Renal cortical epithelial cell (primary cell): Measurements from ENCODE around the gene FAM241B. TPM values are rescaled to one million over a fixed set of nuclear protein-coding genes. Genes with fewer than 3 reads are reported as not detected.

Experiments used
- DNase-seq: peaks from one replicate; pipeline ENCODE4 v3.0.0-alpha.2; 2011; ENCODE audit warnings: low read depth
- total RNA-seq: library from RNA; depleted of rRNA; stranded (reverse); fragments of >200 nt; gene quantifications from 2 replicates; pipeline ENCODE4 v1.2.3, GENCODE V29; 2014

FAM241B gene
- total RNA-seq, 1 donor from 2014 or later: 2.9 TPM

DNA sequence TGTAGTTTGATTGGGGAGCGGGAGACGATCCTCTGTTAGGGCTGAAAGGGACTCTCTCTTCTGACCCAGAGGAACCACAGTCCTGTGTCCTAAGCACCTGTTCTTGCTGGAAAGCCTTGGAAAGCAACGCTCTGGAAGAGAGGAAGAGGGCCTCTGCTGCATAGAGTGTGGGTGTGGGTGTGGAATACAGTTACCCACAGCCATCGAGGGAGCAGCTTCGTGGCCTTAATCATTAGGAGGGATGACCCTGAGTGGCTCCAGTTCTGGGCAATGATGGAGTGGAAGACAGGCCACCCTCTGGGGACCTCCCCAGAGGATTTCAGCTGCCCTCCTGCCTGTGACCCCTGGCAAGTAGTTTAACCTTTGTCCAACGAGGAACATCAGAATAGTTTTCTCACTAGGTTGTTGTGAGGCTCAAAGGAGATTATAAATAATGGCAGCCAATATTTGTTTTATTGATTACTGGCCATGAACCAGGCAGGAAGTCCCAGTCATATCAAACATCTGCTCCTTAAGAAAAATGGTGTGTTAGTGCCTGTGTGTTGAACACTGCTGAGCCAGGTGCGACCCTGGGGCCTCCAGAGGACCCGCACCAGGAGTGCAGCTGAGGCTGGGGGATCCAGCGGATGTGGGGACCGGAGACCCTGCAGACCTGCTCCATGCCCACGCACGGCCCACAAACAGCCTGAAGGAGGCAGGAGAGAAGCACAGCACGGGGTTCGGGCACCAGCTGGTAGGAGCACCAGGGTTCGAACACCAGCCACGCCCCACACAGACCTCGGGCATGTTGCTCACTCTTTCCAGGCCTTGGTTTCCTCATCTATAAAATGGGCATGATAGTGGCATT lies 35.6 kb downstream of the FAM241B start:
- no peak for DNase-seq

DNA sequence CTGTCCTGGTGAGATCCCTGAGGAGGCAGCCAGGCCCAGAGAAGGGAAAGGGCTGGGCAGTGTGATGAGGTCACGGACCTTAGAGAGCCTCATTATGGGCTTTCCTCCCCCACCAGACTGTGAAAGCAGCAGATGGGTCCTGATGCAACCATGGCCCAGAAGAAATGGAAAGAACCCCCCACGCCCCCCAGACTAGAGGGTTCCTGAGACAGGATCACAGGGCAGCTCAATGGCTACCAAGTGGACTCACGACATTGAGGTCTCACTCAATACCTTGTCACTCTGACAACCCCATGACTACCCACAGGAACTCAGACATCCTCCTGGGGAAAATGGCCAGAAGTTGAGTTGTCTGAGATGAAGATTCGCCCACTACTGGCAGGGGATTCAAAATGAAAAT lies 36.7 kb downstream of the FAM241B start:
- DNase-seq: no peak

DNA sequence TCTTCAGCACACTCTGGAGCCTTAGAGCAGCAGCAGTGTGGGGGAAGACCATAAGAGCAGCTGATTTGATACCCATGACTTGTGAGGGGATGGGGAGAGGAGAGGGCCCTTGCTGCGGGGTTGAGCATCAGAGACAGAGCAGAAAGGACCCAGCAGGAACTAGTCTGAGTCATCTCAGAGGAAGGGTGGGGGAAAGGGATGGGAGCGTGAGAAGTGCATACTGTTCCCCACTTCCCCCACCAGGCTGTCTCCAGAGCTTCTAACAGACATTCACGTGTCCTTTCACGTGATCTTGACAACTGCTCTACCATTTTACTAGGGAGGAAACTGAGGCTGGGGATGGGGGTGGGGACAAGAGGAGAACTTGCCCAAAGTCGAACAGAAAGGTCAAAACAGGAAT lies 38.7 kb downstream of the FAM241B start:
- no peak for DNase-seq

- no peak for DNase-seq
Measured at GRCh38 chr10:69669409-69669808, 39.4 kb downstream of the FAM241B start.

DNA sequence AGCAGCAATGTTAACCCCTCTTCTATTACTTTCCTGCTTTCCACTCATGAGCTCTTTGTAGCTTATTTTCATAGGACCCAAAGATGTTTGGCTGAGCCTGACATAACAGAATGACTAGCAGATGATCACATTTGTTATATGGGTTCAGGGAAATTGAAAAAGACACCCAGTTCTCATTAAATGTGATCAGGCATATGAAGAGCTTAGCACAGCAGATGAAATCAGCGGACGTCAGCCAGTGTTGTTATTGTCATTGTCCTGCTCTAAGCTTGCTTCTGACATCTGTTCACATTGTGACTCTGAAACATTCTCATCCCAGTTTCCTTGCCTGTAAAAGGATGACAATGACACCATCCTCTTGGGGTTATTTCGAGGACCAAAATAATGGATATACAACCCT lies 43.5 kb downstream of the FAM241B start:
- DNase-seq: no peak

- no peak for DNase-seq
Measured at GRCh38 chr10:69674786-69675185, 44.7 kb downstream of the FAM241B start.

- DNase-seq: no peak
Measured at GRCh38 chr10:69676301-69676700, 46.3 kb downstream of the FAM241B start.

DNA sequence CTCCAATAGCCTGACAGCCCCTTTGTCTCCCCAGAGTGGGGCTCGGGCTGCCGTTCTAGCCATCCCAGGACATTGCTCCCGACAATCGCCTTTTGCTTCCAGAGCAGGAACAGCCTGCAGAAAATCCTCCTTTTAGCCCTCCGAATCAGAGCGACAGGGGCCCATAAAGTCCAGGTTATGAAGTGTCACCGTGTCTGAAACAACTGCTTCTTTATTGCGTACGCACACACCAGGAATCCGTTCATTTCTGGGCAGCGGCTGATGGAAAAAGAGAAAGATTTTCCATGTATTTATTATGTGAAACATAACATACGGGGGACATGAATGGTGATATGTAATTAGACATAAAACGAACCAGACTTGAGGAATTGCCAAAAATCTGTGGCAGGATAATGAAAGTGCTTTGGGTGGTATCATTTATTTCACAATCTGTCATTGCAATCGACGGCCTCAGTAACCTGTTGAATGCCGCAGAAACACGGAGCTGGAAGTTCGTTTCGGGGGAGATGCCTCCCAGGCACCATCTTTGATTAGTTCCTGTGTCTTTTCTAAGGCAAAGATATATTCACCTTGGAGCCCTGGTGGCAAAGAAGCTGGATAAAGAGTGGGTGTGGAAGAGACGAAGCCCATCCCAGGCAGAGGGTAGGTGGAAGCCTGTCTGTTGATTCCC lies 48.1 kb downstream of the FAM241B start:
- no peak for DNase-seq

DNA sequence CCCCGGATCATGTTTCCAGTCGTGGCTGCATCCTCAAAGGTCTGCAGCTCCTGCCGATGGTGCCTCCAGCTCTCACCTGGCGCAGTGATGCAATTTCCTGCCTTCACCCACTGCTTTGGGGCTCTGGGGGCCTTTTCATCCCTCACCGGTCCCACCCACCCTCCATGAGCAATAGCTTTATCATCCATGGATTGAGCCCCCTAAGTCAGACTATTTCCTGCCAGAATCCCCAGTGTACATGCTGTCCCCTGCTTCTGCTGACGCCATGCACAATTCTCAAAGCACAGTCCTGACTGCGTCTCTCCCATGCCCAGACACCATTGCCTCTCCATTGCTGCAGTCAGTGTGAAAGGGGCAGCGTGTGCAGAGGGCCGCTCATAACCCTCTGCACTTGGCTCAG lies 49.7 kb downstream of the FAM241B start:
- DNase-seq: no peak

- DNase-seq: no peak
Measured at GRCh38 chr10:69680610-69681009, 50.6 kb downstream of the FAM241B start.

DNA sequence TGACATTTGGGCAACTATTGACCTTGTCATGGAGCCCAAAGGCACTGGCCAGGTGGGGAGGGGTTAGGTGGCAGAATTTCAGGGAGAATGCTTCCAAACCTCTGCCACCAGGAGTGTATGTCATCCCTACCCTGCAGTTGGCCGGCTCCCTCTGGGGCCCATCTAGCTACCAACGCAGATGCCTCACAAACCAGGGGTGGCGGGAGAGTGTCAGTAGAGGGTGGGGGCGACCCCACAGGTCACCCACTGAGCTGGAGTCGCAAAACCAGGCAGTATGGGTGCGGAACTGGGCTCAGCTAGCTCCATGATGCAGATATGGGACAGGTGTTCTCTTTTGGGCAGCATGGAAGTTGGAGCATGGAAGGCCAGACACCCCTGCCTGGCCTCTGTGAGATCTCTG lies 51.4 kb downstream of the FAM241B start:
- no peak for DNase-seq

DNA sequence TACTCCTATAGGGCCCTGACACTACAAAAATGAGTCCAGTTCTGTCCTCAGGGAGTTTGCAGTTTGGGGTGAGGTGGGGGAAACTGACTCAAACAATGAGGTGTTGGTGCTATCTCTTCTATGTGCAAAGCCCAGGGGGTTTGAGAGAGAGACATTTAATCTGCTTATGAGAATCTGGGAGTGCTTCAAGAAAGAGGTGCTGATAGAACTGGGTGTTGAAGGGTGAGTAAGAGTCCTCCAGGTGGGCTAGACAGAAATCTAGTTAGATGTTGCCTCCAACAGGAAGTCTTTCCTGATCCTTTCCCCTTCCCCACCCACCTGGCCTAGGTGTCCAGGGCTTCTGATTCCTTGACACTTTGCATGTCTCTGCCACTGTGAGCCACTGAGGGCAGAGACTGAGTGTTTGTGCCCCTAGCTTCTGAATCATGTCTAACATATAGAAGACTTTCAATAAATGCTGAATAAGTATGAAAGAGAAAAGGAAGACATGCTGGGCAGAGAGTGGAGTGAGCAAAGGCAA lies 53.0 kb downstream of the FAM241B start:
- no peak for DNase-seq

Other genes starting within 250 kb of the FAM241B start
- gene TACR2, start 213.3 kb upstream of the FAM241B start, total RNA-seq: 0.05 TPM in 1 of 2 replicates, not detected in the other
- 56.6 and 63.0 TPM in 2 replicates for gene TSPAN15, start 178.8 kb upstream of the FAM241B start, total RNA-seq
- not detected in 2 replicates for gene NEUROG3, start 56.8 kb upstream of the FAM241B start, total RNA-seq
- gene COL13A1, start 171.7 kb downstream of the FAM241B start, total RNA-seq: 0.35 and 0.87 TPM in 2 replicates